CD14-positive monocyte (primary cell): ENCODE results near the gene GPBP1L1. TPM values are rescaled to one million over a fixed set of nuclear protein-coding genes. Genes with fewer than 3 reads are reported as not detected.

ENCODE experiments used
- DNase-seq, 3 donors: peaks; one replicate each; pipeline ENCODE4 v3.0.0-alpha.2; 2011 to 2022
- H2AFZ ChIP-seq: 2 replicates; pipeline ENCODE4 v1.6.0; 2012; ENCODE audit warnings: mild to moderate bottlenecking, low read depth, low read length, inconsistent platforms; ENCODE audit not compliant: insufficient read depth, poor library complexity, severe bottlenecking
- H3K27ac ChIP-seq, 2 donors: 1 replicate in 1 of 2; 2 replicates in 1 of 2; pipeline ENCODE4 v1.5.1; 2012 to 2013; ENCODE audit warnings: low read length in 2 of 2, control low read depth in 1 of 2, inconsistent platforms in 1 of 2, low read depth in 1 of 2, mild to moderate bottlenecking in 1 of 2
- H3K27me3 ChIP-seq, 2 donors: one replicate each; pipeline versions ENCODE4 v1.6.0 to v1.6.1; 2011 to 2013; ENCODE audit warnings: low read length in 2 of 2; ENCODE audit not compliant: control insufficient read depth in 2 of 2, insufficient read depth in 2 of 2
- H3K36me3 ChIP-seq, 2 donors: replicated peaks in 1 of 2; 1 replicate in 1 of 2; 2 replicates in 1 of 2; pipeline versions ENCODE4 v1.5.1 to v1.6.1; 2012 to 2013; ENCODE audit warnings: low read length in 2 of 2, control low read depth in 1 of 2, inconsistent platforms in 1 of 2, mild to moderate bottlenecking in 1 of 2; ENCODE audit not compliant: insufficient read depth in 2 of 2, control insufficient read depth in 1 of 2
- H3K4me1 ChIP-seq, 2 donors: 1 replicate in 1 of 2; 2 replicates in 1 of 2; pipeline versions ENCODE4 v1.5.1 to v1.6.1; 2012 to 2013; ENCODE audit warnings: low read length in 2 of 2, control low read depth in 1 of 2, inconsistent platforms in 1 of 2, mild to moderate bottlenecking in 1 of 2, moderate library complexity in 1 of 2; ENCODE audit not compliant: insufficient read depth in 2 of 2, control insufficient read depth in 1 of 2
- H3K4me2 ChIP-seq: replicated peaks from 2 replicates; pipeline ENCODE3; 2012; ENCODE audit warnings: low read length, moderate library complexity, mild to moderate bottlenecking; ENCODE audit not compliant: poor library complexity, severe bottlenecking; ENCODE audit errors: extremely low read depth
- H3K4me3 ChIP-seq, 3 experiments: fragments of 200-600 bp in 1 of 3; sonication (generic) in 1 of 3; replicated peaks in 1 of 3; 1 replicate in 2 of 3; 2 replicates in 1 of 3; pipeline ENCODE4 v1.5.1; 2011 to 2013; ENCODE audit warnings: low read length in 3 of 3, mild to moderate bottlenecking in 3 of 3, control low read depth in 2 of 3, low read depth in 2 of 3, inconsistent platforms in 1 of 3, moderate library complexity in 1 of 3
- H3K79me2 ChIP-seq: 2 replicates; pipeline ENCODE4 v1.6.0; 2012; ENCODE audit warnings: mild to moderate bottlenecking, control low read depth, inconsistent platforms, low read length, moderate library complexity; ENCODE audit not compliant: insufficient read depth
- H3K9ac ChIP-seq: 2 replicates; pipeline ENCODE4 v1.6.0; 2017; ENCODE audit warnings: low read length, mild to moderate bottlenecking; ENCODE audit not compliant: insufficient read depth, poor library complexity, severe bottlenecking
- H3K9me3 ChIP-seq, 2 donors: replicated peaks in 1 of 2; 1 replicate in 1 of 2; 2 replicates in 1 of 2; pipeline versions ENCODE4 v1.5.1 to v1.6.1; 2012 to 2013; ENCODE audit warnings: low read length in 2 of 2, control low read depth in 1 of 2; ENCODE audit not compliant: control insufficient read depth in 1 of 2, insufficient read depth in 1 of 2
- H4K20me1 ChIP-seq: 2 replicates; pipeline ENCODE4 v1.6.0; 2012; ENCODE audit warnings: mild to moderate bottlenecking, low read length, control low read depth, moderate library complexity; ENCODE audit not compliant: insufficient read depth
- H3K27ac Mint-ChIP-seq, 7 donors: one replicate each; pipeline ENCODE4 v1.8.0; 2020; ENCODE audit warnings: mild to moderate bottlenecking in 7 of 7, mixed read lengths in 7 of 7, moderate library complexity in 6 of 7, inconsistent platforms in 2 of 7
- H3K27me3 Mint-ChIP-seq, 3 donors: one replicate each; pipeline ENCODE4 v1.8.0; 2021 to 2022; ENCODE audit warnings: low read depth in 3 of 3, mild to moderate bottlenecking in 3 of 3, mixed read lengths in 3 of 3, moderate library complexity in 3 of 3, inconsistent platforms in 1 of 3
- H3K36me3 Mint-ChIP-seq, 2 donors: one replicate each; pipeline ENCODE4 v1.8.0; 2020; ENCODE audit warnings: mixed read lengths in 2 of 2, inconsistent platforms in 1 of 2, mild to moderate bottlenecking in 1 of 2
- H3K4me1 Mint-ChIP-seq: one replicate; pipeline ENCODE4 v1.8.0; 2020; ENCODE audit warnings: mild to moderate bottlenecking, mixed read lengths
- H3K4me3 Mint-ChIP-seq, 2 donors: one replicate each; pipeline ENCODE4 v1.8.0; 2020; ENCODE audit warnings: mild to moderate bottlenecking in 2 of 2, mixed read lengths in 2 of 2, moderate library complexity in 1 of 2
- H3K9me3 Mint-ChIP-seq, 7 donors: one replicate each; pipeline ENCODE4 v1.8.0; 2020 to 2022; ENCODE audit warnings: mixed read lengths in 7 of 7, mild to moderate bottlenecking in 6 of 7, moderate library complexity in 6 of 7, inconsistent platforms in 2 of 7
- WGBS: methylation state at CpG from one replicate; pipeline ENCODE4 v1.1.5; 2013; ENCODE audit warnings: missing lambda C conversion rate; ENCODE audit not compliant: insufficient coverage; 5-methylcytosine and 5-hydroxymethylcytosine counted together
- intact Hi-C, 2 donors: fragments of 100-400 bp; cut with micrococcal nuclease; formaldehyde crosslinking; loops; one replicate each; pipeline versions ENCODE4 v1.15.0 to v1.15.1; 2023
- polyA plus RNA-seq, 3 donors: library from polyadenylated mRNA; depleted of rRNA in 1 of 3; unstranded in 2 of 3; stranded (reverse) in 1 of 3; fragments of 300-500 nt in 2 of 3; fragments of >200 nt in 1 of 3; fragmentation: Illumina TruSeq in 2 of 3; gene quantifications; 1 replicate in 2 of 3; 2 replicates in 1 of 3; pipeline ENCODE4 v1.2.3, GENCODE V29; 2012 to 2021
- TF ChIP-seq, protein P1 (sequence below): fragments of 200-600 bp; IDR thresholded peaks from one replicate; pipeline ENCODE4 v1.8.0; 2022; ENCODE audit warnings: antibody characterized with exemption, mild to moderate bottlenecking

Gene GPBP1L1
- polyA plus RNA-seq, 3 donors: 71.6 to 93.3 (median 79.5) TPM

DNA sequence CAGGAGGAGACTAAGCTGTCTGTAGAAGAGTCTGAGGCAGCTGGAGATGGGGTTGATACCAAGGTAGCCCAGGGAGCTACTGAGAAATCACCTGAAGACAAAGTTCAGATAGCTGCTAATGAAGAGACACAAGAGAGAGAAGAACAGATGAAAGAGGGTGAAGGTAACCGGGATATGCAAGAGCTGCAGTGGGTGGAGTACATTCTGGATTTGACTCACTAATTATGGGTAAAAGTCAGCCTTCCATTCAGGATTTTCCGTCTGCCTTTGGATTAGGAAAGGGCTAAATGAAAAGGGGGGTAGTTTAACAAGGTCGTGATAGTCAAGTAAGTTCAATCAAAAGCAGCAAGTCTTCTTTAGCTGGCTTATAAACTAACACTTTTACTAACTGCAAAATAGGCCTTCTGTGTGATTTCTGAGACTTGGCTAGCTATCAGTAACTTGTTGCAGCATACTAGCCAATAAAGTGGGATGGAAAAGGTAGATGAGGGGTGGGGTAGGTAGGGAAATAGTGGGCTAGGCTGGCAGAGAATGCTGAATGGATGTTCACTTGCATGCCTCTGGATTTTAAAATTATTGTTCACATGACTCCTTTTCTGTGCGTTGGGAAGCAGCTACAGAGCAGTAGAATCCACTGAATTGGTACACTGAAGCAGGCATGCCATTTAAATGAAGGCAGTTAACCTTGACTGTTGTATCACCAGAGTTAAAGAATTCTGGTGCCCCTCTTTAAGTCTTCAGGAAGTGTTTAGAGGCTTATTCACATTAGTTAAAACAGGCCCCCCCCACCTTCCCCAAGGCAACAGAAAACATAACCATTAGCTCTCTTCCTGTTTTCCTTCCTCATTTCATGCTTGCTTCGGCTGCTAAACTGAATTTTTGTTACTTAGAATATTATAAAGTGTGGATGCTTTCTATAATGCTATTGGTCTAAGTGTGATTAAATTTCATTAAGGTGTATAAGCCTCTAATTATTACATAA is 77.9 kb downstream of the GPBP1L1 start:
- Histone ChIP-seq H3K9ac (no peak overlapping the region), H3K4me1 (peaks cover 26 to 28% of the 10 kb centered on the region in 2 donors), H3K27ac (peak overlapping the region in 1 of 2 donors; percentile 78), H3K4me2 (peak overlapping the region; percentile 52), H3K9me3 (no peaks in the 10 kb centered on the region), H3K27me3 (no peaks in the 10 kb centered on the region), H4K20me1 (no peaks in the 10 kb centered on the region), H3K79me2 (peaks cover 8% of the 10 kb centered on the region), H3K36me3 (peaks cover 17 to 61% of the 10 kb centered on the region in 2 donors), H2AFZ (peak overlapping the region; percentile 4), H3K4me3 (peak overlapping the region in 1 of 3 experiments; percentile 46)
- Mint-ChIP-seq H3K27me3 (peaks cover 0 to 2% (median 1%) of the 10 kb centered on the region in 3 donors), H3K36me3 (peaks cover 24 to 56% of the 10 kb centered on the region in 2 donors), H3K4me3 (peak overlapping the region; percentile 10 to 63), H3K4me1 (peaks cover 28% of the 10 kb centered on the region), H3K9me3 (no peaks in the 10 kb centered on the region), H3K27ac (peak overlapping the region; percentile 68 to 86 (median 83))
- intact Hi-C loops: no loop called here
- TF ChIP-seq, protein P1, sequence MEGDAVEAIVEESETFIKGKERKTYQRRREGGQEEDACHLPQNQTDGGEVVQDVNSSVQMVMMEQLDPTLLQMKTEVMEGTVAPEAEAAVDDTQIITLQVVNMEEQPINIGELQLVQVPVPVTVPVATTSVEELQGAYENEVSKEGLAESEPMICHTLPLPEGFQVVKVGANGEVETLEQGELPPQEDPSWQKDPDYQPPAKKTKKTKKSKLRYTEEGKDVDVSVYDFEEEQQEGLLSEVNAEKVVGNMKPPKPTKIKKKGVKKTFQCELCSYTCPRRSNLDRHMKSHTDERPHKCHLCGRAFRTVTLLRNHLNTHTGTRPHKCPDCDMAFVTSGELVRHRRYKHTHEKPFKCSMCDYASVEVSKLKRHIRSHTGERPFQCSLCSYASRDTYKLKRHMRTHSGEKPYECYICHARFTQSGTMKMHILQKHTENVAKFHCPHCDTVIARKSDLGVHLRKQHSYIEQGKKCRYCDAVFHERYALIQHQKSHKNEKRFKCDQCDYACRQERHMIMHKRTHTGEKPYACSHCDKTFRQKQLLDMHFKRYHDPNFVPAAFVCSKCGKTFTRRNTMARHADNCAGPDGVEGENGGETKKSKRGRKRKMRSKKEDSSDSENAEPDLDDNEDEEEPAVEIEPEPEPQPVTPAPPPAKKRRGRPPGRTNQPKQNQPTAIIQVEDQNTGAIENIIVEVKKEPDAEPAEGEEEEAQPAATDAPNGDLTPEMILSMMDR: no peak
- WGBS: 100% methylated on average over 1 of the region's 5 CpGs
- peak; percentile 38 to 60 (median 59) for DNase-seq

DNA sequence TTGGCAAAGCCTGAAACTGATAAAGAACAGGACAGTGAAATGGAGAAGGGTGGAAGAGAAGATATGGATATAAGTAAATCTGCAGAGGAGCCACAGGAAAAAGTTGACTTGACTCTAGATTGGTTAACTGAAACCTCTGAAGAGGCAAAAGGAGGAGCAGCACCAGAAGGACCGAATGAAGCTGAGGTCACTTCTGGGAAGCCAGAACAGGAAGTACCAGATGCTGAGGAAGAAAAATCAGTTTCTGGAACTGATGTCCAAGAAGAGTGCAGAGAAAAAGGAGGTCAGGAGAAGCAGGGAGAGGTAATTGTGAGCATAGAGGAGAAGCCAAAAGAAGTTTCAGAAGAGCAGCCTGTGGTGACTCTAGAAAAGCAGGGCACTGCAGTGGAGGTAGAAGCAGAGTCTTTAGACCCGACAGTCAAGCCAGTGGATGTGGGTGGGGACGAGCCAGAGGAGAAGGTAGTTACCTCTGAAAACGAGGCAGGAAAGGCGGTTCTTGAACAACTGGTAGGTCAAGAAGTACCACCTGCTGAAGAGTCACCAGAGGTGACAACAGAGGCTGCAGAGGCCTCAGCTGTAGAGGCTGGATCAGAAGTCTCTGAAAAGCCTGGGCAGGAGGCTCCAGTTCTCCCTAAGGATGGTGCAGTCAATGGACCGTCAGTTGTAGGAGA is 78.8 kb downstream of the GPBP1L1 start:
- H3K27me3 ChIP-seq: no peaks in the 10 kb centered on the region
- peaks cover 26 to 28% of the 10 kb centered on the region in 2 donors for H3K4me1 ChIP-seq
- Mint-ChIP-seq H3K9me3 (no peaks in the 10 kb centered on the region), H3K27me3 (peaks cover 0 to 2% (median 1%) of the 10 kb centered on the region in 3 donors), H3K27ac (peak overlapping the region; percentile 55 to 86 (median 83)), H3K4me1 (peaks cover 28% of the 10 kb centered on the region), H3K36me3 (peaks cover 22 to 53% of the 10 kb centered on the region in 2 donors), H3K4me3 (peak overlapping the region in 1 of 2 donors; percentile 76)
- intact Hi-C loops: no loop called here
- peaks cover 15 to 58% of the 10 kb centered on the region in 2 donors for H3K36me3 ChIP-seq
- H3K4me3 ChIP-seq: peak overlapping the region in 1 of 3 experiments; percentile 44
- peaks cover 17% of the 10 kb centered on the region for H3K79me2 ChIP-seq
- peak overlapping the region; percentile 11 for H3K9ac ChIP-seq
- peak overlapping the region; percentile 42 for H3K4me2 ChIP-seq
- peak overlapping the region; percentile 31 for H2AFZ ChIP-seq
- no peaks in the 10 kb centered on the region for H3K9me3 ChIP-seq
- TF ChIP-seq, protein P1: no peak
- peak; percentile 12 to 33 (median 15) for DNase-seq
- H3K27ac ChIP-seq: peak overlapping the region; percentile 51 to 78
- no peaks in the 10 kb centered on the region for H4K20me1 ChIP-seq
- 51% methylated on average over 5 of the region's 6 CpGs for WGBS
